Stimulated activated CD4-positive, alpha-beta T cell treated with anti-CD3 and anti-CD28 coated beads, Interleukin-1b, Interleukin-23, amount 100 ng/mL, for 4 hours (primary cell): Measurements from ENCODE around the gene CEP250.
"Not testable (repeated sequence)": the region's sequence is repeated elsewhere in the genome, so short reads cannot be mapped to it uniquely, and the experiment has no call there.

ENCODE experiments used
- DNase-seq, 2 donors: peaks; one replicate each; pipeline ENCODE4 v3.0.0-alpha.2; 2020; ENCODE audit warnings: low read depth in 2 of 2

Gene CEP250

DNA sequence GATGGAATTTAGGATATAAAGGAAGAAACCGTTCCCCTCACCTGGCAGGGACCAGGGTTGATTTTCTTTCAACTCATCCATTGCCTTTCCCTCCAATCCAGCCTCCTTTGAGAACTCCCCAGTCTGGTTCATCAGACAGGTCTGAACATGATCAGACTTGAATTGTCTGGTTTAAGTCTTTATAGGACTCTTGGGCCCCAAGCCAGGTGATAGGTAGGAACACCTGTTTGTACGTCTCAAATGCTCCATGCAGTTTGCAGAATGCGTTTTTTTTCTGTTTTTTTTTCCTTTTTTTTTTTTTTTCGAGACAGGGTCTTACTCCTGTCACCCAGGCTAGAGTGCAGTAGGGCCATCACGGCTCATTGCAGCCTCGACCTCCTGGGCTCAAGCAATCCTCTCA is 4.1 kb upstream of the CEP250 start:
- no peak for DNase-seq

DNA sequence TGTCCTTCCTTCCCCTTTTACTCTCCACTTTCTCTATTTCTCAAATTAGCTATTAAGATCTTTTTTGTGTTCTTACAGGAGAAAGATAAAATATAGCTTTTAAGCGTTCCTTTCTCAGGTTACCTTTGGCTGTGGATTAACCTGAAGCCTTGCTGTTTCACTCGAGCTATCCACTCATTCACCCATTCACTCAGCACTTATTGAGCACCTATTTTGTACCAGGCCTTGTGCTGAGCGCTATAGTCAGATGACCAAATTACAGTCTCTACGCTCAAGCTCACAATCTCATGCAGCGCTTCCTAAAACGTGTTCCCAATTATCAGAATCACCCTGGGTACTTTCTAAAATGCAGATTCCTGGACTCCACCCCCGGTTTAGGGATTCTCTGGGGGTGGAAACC is 1.8 kb upstream of the CEP250 start:
- no peak for DNase-seq

DNA sequence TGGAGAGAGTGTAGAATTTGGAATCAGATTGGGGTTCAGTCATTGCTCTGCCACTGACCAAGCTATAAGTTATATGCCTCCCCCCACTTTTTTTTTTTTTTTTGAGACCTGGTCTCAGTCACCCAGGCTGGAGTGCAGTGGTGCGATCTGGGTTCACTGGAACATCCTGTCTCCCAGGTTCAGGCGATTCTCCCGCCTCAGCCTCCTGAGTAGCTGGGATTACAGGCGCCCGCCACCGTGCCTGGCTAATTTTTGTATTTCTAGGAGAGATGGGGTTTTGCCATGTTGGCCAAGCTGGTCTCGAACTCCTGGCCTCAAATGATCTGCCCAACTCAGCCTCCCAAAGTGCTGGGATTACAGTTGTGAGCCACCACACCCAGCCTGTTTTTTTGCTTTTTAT is 1.3 kb downstream of the CEP250 start:
- not testable (repeated sequence) for DNase-seq

DNA sequence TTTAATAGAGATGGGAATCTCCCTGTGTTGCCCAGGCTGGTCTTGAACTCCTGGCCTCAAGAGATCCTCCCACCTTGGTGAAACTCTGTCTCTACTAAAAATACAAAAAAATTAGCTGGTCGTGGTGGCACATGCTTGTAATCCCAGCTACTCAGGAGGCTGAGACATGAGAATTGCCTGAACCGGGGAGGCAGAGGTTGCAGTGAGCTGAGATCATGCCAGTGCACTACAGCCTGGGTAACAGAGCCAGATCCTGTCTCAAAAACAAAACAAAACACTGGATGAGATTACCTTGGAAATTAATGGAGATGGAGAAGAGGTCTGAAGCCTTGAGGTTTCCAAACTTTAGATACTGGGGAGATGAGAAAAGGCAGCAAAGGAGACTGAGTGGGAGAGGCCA is 2.1 kb downstream of the CEP250 start:
- not testable (repeated sequence) for DNase-seq

DNA sequence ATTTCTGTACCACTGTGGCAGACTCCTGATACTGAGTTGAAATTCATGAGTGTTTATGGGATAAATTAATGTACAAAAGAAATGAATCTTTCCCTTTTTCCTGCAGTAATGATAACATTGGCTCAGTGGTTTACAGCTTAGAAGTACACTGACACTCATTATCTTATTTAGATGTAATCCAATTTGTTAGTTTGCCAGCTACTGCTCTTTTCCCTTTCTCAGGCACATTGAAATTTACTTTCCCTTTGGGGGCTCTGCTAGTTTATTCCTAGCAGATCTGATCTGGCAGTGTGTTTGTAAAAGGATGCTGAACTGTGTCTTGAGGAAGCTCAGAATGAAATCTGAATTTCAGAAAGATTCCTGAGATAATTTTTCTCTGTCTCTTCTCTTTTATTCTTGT is 3.0 kb downstream of the CEP250 start:
- no peak for DNase-seq

DNA sequence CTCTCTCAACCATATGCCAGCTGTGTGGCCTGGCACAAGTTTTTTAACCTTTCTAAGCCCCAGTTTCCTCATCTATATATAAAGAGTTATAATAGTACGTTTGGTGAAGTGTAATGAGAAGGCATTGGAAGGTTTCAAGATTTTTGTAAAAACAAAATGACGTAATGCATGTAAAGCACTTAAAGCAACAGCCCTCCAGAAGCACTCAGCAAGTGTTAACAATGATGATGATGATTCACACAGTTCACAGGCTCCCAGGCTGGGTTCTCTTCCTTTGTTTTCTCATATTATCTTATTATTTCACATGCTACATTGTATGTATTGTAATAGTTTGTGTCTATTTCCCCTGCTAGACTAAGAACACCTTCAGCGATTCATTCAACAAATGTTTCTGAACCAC is 6.2 kb downstream of the CEP250 start:
- no peak for DNase-seq

DNA sequence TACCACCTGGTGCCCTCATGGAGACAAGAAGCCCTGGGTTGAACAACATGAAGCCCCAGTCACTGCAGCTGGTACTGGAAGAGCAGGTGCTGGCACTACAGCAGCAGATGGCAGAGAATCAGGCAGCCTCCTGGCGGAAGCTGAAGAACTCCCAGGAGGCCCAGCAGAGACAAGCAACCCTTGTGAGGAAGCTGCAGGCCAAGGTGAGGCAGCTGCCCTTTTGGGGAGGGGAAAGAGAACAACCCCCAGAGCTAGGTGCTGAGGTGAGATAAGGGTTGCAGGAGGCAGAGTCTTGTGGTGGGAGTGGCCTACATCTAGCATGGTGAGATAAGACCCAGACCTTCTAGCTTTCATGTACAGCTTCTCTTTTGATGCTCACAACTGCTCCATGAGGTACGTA is 7.0 kb downstream of the CEP250 start:
- DNase-seq: no peak

DNA sequence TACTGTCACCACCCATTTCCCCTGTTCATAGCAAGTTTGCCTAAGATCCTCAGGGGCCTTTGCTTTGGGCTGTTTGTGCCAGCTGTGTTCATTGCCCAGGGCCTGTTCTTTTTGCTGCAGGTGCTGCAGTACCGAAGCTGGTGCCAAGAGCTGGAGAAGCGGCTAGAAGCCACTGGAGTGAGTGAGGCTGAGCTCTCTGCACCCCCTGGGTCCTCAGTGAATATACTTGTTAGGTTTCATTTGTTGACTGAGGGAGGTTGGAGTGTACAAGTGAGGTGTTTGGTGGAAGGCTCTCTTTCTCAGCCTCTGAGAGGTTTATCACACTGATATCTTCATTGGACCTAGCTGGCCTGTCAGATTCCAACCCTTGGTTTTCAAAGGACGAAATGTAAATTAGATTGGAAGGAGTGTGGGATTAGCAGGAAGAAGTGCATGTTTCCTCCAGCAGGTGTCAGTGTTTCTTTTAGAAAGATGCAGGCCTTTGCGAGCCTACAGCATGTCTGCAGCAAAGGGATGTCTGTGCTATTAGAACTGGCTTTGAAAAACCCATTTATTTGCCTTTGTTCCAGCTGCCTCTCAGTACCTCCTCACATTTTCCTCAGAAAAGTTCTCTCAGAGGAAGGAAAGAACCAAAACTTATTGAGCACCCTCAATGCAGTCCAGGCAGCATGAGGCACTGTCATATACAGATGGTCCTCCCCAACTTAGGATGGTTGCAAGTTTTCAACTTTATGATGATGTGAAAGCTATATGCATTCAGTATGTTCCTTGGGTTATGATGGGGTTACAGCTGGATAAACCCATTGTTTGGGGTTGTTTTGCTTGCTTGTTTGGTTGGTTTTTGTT is 8.3 kb downstream of the CEP250 start:
- peak in 1 of 2 donors; percentile 59 for DNase-seq

DNA sequence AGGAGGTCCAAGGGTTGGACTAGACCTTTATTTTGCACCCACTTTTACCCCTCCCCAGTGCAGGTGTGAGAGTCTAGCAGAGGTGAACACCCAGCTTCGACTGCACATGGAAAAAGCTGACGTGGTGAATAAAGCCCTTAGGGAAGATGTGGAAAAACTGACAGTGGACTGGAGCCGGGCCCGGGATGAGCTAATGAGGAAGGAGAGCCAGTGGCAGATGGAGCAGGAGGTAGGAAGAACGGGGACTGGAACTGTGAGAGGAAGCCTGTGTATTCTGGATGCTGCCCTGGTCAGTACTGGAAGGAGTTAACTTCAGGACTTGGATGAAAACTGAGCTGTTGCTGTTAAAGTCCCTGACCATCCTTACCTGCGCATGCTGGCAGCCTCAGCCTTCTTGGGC is 10.6 kb downstream of the CEP250 start:
- no peak for DNase-seq

DNA sequence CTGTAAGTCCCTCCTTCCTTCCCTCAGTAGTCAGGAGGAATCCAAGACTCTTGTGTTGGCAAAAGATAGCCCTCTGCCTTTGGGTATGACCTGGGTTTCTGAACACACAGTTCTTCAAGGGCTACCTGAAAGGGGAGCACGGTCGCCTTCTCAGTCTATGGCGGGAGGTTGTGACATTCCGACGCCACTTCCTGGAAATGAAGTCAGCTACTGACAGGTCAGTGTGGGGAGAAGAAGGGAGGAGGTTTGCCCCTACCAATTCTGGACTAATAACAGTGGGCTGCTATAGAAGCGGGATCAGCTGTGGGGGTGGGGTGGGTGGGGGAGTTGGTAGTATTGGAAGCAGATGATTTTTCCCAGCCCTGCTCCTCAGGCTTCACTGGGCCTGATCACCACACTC is 11.5 kb downstream of the CEP250 start:
- no peak for DNase-seq

DNA sequence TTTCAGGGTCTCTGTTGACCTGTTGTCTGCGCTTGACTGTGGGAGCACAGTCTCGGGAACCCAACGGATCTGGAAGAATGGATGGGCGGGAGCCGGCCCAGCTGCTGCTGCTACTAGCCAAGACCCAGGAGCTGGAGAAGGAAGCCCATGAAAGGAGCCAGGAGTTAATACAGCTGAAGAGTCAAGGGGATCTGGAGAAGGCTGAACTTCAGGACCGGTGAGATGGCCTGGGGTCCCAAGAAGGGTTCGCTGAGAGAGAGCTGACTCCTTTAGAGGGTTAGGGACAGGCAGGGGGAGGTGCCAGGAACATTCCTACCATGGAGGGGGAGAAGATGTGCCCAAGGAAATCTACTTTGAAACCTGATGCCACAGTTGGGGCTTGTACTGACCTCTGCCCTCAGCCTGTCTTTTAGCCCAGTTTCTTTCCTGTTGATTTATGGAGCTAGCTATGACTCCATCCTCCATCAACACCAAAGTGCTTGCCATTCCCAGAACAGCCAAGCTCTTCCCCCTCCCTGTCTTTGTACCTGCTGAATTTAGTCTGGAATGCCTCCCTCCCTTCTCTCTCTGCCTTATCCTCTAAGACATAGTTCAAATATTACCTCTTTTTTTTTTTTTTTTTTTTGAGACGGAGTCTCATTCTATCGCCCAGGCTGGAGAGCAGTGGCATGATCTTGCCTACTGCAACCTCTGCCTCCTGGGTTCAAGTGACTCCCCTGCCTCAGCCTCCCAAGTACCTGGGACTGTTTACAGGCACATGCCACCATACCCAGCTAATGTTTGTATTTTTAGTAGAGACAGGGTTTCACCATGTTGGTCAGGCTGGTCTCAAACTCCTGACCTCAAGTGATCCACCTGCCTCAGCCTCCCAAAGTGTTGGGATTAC is 12.2 kb downstream of the CEP250 start:
- no peak for DNase-seq

DNA sequence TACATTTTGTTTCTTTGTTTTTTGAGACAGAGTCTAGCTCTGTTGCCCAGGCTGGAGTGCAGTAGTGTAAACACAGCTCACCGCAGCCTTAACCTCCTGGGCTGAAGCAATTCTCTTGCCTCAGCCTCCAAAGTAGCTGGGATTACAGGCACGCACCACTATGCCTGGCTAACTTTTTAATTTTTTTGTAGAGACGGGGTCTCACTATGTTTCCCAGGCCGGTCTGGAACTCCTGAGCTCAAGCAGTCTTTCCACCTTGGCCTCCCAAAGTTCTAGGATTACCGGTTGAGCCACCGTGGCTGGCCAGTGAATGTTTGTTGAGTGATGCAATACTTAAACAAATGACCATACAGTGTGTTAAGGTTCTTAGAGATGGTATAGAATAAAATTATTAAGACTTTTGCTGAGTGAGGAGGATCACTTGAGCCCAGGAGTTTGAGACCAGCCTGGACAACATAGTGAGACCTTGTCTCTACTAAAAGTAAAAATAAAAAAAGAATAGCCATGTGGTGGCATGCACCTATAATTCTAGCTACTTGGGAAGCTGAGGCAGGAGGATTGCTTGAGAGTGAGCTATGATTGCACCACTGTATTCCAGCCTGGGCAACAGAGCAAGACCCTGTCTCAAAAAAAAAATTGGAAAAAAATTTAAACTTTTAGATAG is 13.4 kb downstream of the CEP250 start:
- DNase-seq: no peak

DNA sequence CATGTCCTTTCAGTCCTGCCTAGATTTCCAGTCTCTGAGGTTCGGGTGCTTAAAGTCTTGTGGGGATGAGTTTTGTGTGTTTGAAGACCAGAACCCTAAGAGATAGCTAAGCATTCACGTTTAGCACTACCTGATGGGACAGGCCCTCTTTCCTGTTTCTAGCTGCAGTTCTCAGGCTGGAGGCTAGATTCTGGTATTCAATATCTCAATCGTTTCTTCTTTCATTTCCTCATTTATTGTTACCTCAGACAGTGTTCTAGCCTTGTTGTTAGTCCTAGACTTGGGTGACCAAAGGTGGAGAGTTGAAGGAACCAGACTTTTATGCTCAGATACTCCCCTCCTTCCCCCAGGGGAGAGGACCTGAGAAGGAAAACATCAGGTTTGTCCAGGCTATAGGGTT is 16.8 kb downstream of the CEP250 start:
- no peak for DNase-seq

DNA sequence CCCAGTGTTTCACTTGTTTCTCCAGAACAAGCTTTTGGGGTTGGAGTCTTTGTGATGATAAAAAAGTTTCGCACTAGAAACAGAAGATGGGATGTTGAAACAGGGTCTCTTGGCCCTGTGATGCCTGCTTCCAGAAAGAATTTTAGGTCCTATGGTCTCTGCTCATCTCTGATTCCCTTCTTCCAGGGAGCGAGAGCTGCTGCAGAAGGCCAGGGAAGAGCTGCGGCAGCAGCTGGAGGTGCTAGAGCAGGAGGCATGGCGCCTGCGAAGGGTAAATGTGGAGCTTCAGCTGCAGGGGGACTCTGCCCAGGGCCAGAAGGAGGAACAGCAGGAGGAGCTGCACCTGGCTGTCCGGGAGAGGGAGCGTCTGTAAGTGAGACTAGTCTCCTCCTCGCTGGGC is 18.3 kb downstream of the CEP250 start:
- no peak for DNase-seq

DNA sequence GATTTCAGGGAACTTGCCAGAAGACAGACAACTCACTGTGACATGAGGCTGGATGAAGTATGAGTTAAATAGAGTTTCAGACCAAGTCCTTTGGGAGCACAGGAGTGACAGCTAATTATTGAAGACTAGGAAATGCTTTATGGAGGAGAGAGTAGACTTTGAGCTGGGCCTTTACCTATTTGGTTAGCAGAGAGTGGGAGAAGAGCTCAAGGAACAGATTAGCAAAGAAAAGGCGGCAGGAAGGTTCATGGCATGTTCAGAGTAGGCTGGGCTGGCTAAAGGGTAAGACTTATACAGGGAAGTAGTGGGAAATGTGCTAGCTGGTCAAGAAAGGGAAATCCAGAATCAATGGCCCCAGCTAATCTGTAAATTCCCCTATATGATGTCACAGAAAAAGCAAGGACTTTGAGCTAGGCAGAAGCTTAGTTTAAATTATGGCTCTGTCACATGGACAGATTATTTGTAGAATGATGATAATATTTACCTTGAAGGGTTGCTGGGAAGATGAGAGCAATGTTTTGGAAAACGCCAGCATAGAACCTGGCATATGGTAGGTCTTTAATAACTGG is 19.0 kb downstream of the CEP250 start:
- no peak for DNase-seq

DNA sequence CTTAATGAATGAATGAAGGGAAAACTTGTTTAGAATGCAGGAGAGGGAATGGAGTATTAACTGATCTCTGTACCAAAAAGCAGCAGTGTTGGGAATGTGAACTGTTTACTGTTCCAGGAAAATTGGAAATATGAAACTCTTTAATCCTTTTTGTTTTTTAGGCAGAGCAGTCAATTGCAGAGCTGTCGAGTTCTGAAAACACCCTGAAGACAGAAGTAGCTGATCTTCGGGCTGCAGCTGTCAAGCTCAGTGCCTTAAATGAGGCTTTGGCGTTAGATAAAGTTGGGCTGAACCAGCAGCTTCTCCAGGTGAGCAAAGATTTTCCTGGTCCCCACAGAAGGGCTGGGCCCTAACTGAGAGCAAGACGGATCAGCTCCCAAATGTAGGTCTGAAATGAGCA is 20.9 kb downstream of the CEP250 start:
- no peak for DNase-seq

DNA sequence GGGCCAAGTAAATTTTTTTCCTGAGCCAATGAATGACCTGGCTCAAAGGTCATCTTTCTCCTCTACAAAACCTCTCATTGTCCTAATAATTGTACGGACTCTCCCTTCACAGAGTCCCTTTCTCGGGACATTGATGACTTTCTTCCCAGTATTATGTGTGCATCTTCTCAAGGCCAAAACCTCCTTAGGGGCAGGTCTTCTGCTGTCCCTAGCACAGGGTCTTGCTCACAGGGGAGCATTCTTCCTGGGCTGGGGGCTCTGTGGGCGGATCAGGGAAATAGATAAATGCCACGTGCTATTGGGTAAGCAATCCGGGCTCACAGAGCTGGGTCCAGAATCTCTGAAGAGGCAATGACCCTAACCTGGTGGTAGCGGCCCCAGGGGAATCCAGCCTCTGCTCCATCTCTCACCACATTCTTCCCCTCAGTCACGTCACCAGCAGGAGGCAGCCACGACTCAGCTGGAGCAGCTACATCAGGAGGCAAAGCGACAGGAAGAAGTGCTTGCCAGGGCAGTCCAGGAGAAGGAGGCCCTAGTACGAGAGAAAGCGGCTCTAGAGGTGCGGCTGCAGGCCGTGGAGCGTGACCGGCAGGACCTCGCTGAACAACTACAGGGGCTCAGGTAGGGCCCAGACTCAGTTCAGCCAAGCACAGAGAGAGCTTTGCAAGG is 23.5 kb downstream of the CEP250 start:
- DNase-seq: no peak

DNA sequence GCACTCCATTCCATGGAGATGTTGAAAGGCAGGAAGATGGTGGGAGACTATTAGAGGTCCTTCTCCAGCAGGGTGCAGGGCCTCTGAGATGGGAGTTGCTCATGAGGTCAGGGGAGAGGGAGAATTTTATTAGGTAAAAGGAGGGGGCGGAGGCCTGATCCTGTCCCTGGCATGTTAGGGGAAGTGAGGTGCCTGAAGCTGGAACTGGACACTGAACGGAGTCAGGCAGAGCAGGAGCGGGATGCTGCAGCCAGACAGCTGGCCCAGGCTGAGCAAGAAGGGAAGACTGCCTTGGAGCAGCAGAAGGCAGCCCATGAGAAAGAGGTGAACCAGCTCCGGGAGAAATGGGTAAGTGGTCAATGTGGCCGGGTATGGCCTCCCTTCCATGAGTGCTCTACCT is 24.4 kb downstream of the CEP250 start:
- no peak for DNase-seq

DNA sequence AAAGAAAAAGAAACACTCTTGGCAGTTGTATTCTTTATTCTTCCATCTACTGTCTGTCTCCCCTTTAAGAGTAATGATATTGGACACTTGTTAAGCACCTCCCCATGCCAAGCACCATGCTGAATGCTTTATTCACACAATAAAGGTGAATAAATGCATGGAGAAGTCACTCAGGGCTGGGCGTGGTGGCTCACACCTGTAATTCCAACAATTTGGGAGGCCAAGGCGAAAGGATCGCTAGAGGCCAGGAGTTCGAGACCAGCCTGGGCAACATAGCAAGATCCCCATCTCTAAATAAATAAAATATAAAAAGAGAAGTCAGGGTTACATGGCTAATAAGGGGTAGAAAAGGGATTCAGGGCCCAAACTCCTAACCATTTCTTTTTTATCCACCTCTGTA is 32.1 kb downstream of the CEP250 start:
- no peak for DNase-seq

DNA sequence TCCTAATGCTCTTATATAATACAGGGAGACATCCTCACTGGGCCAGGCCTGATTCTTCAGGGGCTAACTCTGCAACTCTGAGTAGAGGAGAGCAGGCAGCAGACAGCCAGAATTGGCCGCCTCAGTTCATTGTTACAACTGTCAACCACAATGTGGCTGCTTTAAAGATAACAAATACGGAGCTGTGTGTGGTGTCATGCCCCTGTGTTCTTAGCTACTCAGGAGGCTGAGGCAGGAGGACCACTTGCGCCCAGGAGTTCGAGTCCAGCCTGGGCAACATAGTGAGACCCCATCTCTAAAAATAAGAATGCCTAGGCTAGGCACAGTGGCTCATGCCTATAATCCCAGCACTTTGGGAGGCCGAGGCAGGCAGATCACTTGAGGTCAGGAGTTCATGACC is 34.3 kb downstream of the CEP250 start:
- DNase-seq: no peak

DNA sequence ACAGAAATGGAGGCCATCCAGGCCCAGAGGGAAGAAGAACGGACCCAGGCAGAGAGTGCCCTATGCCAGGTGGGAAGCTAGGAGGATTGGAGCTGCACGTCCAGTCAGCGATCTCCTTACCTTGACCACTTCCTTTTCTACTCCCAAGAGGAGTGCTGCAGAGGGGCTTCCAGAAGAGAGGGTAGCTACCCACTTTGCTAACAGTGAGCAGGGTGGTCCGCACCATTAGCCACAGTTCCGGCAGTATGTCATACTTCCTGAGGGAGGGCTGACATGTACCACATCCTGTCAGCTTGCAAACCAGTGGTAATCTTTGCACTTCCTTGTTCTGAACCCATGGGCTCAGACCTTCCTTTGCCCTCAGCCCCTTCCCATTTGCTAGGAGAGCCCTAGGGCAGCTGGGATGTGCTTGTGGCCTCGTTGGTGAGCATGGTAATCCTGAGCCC is 35.4 kb downstream of the CEP250 start:
- DNase-seq: peak; percentile 22 to 42

DNA sequence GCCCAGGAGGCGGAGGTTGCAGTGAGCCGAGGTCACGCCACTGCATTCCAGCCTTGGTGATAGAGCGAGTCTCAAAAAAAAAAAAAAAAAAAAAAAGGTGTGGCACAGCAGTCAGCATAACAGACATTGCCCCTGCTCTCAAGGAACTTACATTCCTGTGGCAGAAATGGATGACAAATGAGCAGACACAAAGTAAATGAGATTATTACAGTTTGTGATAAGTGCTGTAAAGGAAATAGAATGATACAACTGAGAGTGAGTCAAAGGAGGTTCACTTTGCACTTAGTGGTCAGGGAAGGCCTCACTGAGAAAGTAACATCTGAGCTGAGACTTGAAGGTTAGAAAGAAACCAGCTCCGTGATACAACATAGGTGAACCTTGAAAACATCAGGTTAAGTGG is 36.4 kb downstream of the CEP250 start:
- no peak for DNase-seq
